ENCODE measurements around the gene BEST2.
A peak's percentile ranks its signal among the peaks of the same experiment; 100 is the strongest.

Gene BEST2

DNA sequence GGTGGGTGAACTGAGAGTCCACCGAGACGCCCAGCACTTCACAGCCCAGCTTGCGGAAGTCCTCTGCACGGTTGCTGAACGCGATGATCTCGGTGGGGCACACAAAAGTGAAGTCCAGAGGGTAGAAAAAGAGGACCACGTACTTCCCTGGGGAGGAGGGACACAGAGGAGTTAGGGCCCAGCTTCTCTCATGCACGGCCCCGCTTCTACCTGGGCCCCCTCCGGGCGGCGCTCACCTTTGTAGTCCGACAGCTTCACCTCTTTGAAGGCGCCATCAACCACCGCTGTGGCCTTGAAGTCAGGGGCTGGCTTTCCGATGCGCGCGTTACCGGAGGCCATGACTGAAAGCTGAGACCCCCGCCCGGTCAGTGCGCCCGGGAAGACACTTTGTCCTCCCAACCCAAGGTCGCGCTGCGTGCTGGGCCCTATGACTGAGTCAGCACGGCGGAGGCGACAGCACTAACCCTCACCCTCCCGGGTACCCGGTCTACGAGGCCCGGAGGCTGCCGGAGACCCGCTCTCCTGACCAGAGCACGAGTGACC is 49.4 kb downstream of the BEST2 start:
- intact Hi-C loops (cut with micrococcal nuclease) = no loop called here
- peak overlapping the region; percentile 67 for H3K27ac Mint-ChIP-seq
- H3K36me3 Mint-ChIP-seq (ENCODE audit: low read depth) = peaks cover 23% of the 10 kb centered on the region
- no peaks in the 10 kb centered on the region for H3K9me3 Mint-ChIP-seq
- H3K4me3 Mint-ChIP-seq = peak overlapping the region; percentile 78
- peaks cover 32% of the 10 kb centered on the region for H3K27me3 Mint-ChIP-seq
- peaks cover 36% of the 10 kb centered on the region for H3K4me1 Mint-ChIP-seq (ENCODE audit: low read depth)

- H3K27ac Mint-ChIP-seq = peak within 1 kb of the TSS; percentile 67
- peaks cover 36% of the 10 kb centered on the region for H3K4me1 Mint-ChIP-seq (ENCODE audit: low read depth)
- peaks cover 32% of the 10 kb centered on the region for H3K27me3 Mint-ChIP-seq
- peaks cover 27% of the 10 kb centered on the region for H3K36me3 Mint-ChIP-seq (ENCODE audit: low read depth)
- intact Hi-C loops (cut with micrococcal nuclease) = no loop called here
- H3K4me3 Mint-ChIP-seq = peak within 1 kb of the TSS; percentile 78
- no peaks in the 10 kb centered on the region for H3K9me3 Mint-ChIP-seq
Observed at GRCh38 chr19:12801466-12802266, 50.1 kb downstream of the BEST2 start, which contains the start of the genes PRDX2 and THSD8. Gene PRDX2, minus strand, starts transcription at chr19:12801800. Its CDS starts 539 bp downstream, at chr19:12801261. Gene THSD8, plus strand, starts transcription at chr19:12802069. Its CDS starts 3 bp downstream, at chr19:12802072.

DNA sequence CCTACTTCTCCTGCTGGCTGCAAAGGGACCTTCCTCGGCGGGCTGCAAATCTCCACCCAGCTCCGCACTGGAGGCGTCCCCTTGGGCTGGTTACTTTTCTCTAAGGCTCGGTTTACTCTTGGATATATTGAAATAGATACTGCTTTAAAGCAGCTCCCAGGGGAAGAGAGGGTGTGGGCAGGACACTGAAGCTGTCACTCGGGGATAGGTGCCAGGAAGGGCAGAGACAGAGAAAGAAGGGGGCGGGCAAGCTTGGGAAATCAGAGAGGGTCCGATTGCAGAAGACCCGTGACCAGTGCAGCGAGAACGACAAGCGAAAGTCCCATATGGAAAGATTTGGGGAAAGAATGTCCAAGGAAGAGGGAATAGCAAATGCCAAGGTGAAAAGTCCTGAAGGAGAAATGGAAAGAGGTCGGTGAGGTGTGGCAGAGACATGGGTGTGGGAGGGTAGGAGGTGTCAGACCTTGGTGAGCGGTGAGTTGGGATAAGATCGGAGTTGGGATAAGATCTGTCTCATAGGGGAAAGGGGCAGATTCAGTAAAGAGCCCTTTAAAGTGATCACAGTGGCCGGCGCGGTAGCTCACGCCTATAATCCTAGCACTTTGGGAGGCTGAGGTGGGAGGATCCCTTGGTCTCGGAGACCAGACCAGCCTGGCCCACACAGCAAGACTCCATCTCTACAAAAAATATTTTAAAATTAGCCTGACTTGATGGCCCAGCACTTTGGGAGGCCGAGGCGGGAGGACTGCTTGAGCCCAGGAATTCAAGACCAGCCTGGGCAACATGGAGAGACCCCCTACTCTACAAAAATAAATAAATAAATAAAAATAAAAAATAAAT is 50.9 kb downstream of the BEST2 start:
- H3K36me3 Mint-ChIP-seq (ENCODE audit: low read depth) = peaks cover 28% of the 10 kb centered on the region
- intact Hi-C loops (cut with micrococcal nuclease) = no loop called here
- peaks cover 36% of the 10 kb centered on the region for H3K4me1 Mint-ChIP-seq (ENCODE audit: low read depth)
- H3K4me3 Mint-ChIP-seq = peak overlapping the region; percentile 78
- H3K27me3 Mint-ChIP-seq = peaks cover 32% of the 10 kb centered on the region
- no peak overlapping the region for H3K27ac Mint-ChIP-seq
- H3K9me3 Mint-ChIP-seq = no peaks in the 10 kb centered on the region

GRCh38 chr19:12804051-12804450 is 52.5 kb downstream of the BEST2 start:
- Mint-ChIP-seq H3K27ac (no peak overlapping the region), H3K4me3 (no peak overlapping the region), H3K4me1 (ENCODE audit: low read depth) (peaks cover 36% of the 10 kb centered on the region), H3K9me3 (no peaks in the 10 kb centered on the region), H3K36me3 (ENCODE audit: low read depth) (peaks cover 21% of the 10 kb centered on the region), H3K27me3 (peaks cover 32% of the 10 kb centered on the region)
- intact Hi-C loops (cut with micrococcal nuclease) = no loop called here

- H3K4me3 Mint-ChIP-seq = peak within 1 kb of the TSS; percentile 95
- H3K9me3 Mint-ChIP-seq = no peaks in the 10 kb centered on the region
- H3K4me1 Mint-ChIP-seq (ENCODE audit: low read depth) = peaks cover 27% of the 10 kb centered on the region
- peaks cover 11% of the 10 kb centered on the region for H3K36me3 Mint-ChIP-seq (ENCODE audit: low read depth)
- peak within 1 kb of the TSS; percentile 93 for H3K27ac Mint-ChIP-seq
- intact Hi-C loops (cut with micrococcal nuclease) = no loop called here
- peaks cover 23% of the 10 kb centered on the region for H3K27me3 Mint-ChIP-seq
Observed at GRCh38 chr19:12806242-12807081, 54.9 kb downstream of the BEST2 start, which contains the start of gene RNASEH2A. Gene RNASEH2A, plus strand, starts transcription at chr19:12806584. Its CDS starts 90 bp downstream, at chr19:12806674.
